HL-60 (cell line): ENCODE data around the gene URGCP.

Experiments
- CTCF ChIP-seq: IDR thresholded peaks from one replicate; pipeline ENCODE4 v1.5.1; 2011; ENCODE audit warnings: low read length, control low read depth, inconsistent platforms; ENCODE audit not compliant: insufficient read depth
- POLR2AphosphoS5 ChIP-seq: IDR thresholded peaks from 2 replicates; pipeline ENCODE4 v1.6.1; 2012; ENCODE audit warnings: low read depth
- REST ChIP-seq: IDR thresholded peaks from 2 replicates; pipeline ENCODE4 v1.6.1; 2012; ENCODE audit warnings: low read depth; ENCODE audit not compliant: insufficient replicate concordance

DNA sequence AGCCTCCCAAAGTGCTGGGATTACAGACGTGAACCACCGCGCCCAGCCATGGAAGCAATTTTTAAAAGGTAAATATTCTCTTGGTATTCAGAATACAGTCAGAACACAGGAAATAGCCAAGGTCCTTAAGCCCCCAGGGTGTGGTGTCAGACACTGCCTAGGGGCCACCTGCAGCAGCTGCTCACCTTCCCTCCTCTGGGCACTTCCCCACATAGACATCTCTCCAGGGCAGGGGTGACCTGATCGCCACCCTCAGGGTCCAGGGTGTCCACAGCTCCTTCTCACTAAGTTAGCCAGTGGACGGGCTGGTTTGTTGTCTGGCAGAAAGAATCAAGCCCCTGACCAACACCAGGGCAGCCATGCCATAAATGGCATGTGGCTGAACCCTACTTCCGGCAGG, 15.9 kb downstream of the URGCP start:
- no peak for TF ChIP-seq CTCF
- no peak for TF ChIP-seq REST
- no peak for TF ChIP-seq POLR2AphosphoS5
